Coronary artery (tissue), 2 donors: ENCODE data around the gene LMO2.
A peak's percentile ranks its signal among the peaks of the same experiment; 100 is the strongest.

Source experiments
- DNase-seq: peaks from one replicate; pipeline ENCODE4 v3.0.0-alpha.2; 2017; ENCODE audit warnings: low spot score
- H3K27ac ChIP-seq, 2 donors: fragments of 200-600 bp; sonication (generic); one replicate each; pipeline ENCODE4 v1.5.1; 2016 to 2019
- H3K4me3 ChIP-seq: fragments of 200-600 bp; sonication (generic); 2 replicates; pipeline ENCODE4 v1.5.1; 2016; ENCODE audit warnings: mild to moderate bottlenecking, moderate library complexity
- CTCF ChIP-seq: fragments of 200-600 bp; sonication (generic); IDR thresholded peaks from one replicate; pipeline ENCODE4 v1.5.1; 2019; ENCODE audit warnings: antibody characterized with exemption

Gene LMO2

GRCh38 chr11:33861386-33861785, 30.5 kb downstream of the LMO2 start:
- Histone ChIP-seq H3K4me3 (no peak overlapping the region), H3K27ac (no peak overlapping the region)
- TF ChIP-seq CTCF, result no peak
- no peak for DNase-seq

DNA sequence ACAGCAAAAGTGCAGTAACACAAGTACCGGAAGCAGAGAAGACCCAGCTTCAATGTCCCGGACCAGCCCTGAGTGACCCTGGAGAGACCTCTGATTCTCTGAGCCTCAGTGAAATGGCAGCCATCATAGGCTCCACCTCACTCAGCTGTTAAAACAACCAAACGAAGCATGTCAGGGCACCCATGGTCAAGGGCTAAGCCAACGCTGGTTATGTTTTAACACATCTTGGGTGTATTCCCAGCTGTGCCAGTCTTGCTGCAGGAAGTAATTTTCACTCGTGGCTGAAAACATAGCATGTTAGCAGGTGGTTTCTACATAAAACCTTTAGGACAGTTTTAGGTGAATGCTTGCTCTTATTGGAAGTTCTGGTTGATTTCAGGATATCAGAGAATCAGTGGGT, 30.9 kb downstream of the LMO2 start:
- no peak for TF ChIP-seq CTCF
- no peak for DNase-seq
- Histone ChIP-seq H3K27ac (no peak overlapping the region), H3K4me3 (no peak overlapping the region)

DNA sequence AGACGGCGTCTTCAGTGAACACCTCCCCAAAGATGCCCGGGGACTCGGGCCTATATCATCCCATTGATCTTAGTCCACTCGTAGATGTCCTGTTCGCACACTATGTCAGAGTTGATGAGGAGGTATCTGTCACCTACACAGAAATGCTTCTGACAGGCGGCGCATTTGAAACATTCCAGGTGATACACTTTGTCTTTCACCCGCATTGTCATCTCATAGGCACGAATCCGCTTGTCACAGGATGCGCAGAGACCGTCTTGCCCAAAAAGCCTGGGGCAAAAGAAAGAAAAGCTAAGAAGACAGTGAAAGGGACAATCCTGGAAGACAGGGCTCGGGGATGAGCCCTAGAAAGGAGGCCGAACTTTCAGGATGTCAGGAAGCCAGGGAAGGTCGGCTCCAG, 32.6 kb downstream of the LMO2 start:
- TF ChIP-seq CTCF, result no peak
- H3K27ac ChIP-seq, result no peak overlapping the region

GRCh38 chr11:33857933-33858371, 33.9 kb downstream of the LMO2 start:
- no peak for DNase-seq
- peak; percentile 42 for TF ChIP-seq CTCF
- H3K27ac ChIP-seq, result no peak overlapping the region
- no peak overlapping the region for H3K4me3 ChIP-seq

More for the DNA sequence above, 32.6 kb downstream of the LMO2 start:
- DNase-seq, result no peak
- no peak overlapping the region for H3K4me3 ChIP-seq

- DNase-seq, result no peak
- TF ChIP-seq CTCF, result no peak
- Histone ChIP-seq H3K4me3 (no peak overlapping the region), H3K27ac (no peak overlapping the region)
Observed at GRCh38 chr11:33855500-33855899, 36.4 kb downstream of the LMO2 start.

- no peak for DNase-seq
- Histone ChIP-seq H3K27ac (no peak overlapping the region), H3K4me3 (no peak overlapping the region)
- no peak for TF ChIP-seq CTCF
Observed at GRCh38 chr11:33848717-33849390, 43.0 kb downstream of the LMO2 start.

DNA sequence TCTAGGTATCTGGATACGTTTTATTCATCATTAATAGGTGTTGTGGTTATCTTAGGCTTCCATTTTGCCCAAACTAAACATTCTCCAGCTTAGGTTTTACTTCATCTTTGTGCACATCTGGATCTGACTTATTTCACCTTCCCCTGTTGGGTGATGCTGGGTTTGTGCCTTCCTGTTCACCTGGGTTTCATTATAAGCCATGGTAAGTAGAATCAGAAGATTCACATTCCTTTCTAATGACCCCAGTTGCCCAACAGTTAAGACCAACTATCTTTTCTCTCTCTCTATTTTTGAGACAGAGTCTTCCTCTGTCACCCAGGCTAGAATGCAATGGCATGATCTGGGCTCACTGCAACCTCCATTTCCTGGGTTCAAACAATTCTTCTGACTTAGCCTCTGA, 44.6 kb downstream of the LMO2 start:
- no peak for TF ChIP-seq CTCF
- H3K4me3 ChIP-seq, result no peak overlapping the region
- DNase-seq, result no peak
- H3K27ac ChIP-seq, result no peak overlapping the region
